GM23338 (cell line): ENCODE data around the gene S100A13. TPM values are rescaled to one million over a fixed set of nuclear protein-coding genes. Genes with fewer than 3 reads are reported as not detected.

ENCODE experiments used
- ATAC-seq: fragments of 200-7000 bp; cut with Tn5 transposase; 3 replicates; pipeline ENCODE4 v1.9.1; 2020
- DNase-seq: peaks from one replicate; pipeline ENCODE4 v3.0.0-alpha.2; 2015; ENCODE audit warnings: low spot score
- H2AFZ ChIP-seq: fragments of 200-600 bp; sonication (generic); 2 replicates; pipeline ENCODE4 v1.8.0; 2016; ENCODE audit warnings: antibody characterized with exemption, mild to moderate bottlenecking, moderate library complexity
- H3F3A ChIP-seq: fragments of 200-600 bp; sonication (generic); replicated peaks from 2 replicates; pipeline ENCODE4 v1.8.0; 2017; ENCODE audit warnings: antibody characterized with exemption, mixed run types, low read depth
- H3K27ac ChIP-seq: fragments of 200-600 bp; sonication (generic); 2 replicates; pipeline ENCODE4 v1.6.1; 2016; ENCODE audit warnings: low read depth
- H3K27me3 ChIP-seq: fragments of 200-600 bp; sonication (generic); 2 replicates; pipeline ENCODE4 v1.8.0; 2016; ENCODE audit warnings: mild to moderate bottlenecking, mixed run types, moderate library complexity; ENCODE audit not compliant: insufficient read depth
- H3K36me3 ChIP-seq: fragments of 200-600 bp; sonication (generic); 2 replicates; pipeline ENCODE4 v1.8.0; 2016; ENCODE audit warnings: mild to moderate bottlenecking; ENCODE audit not compliant: insufficient read depth
- H3K4me1 ChIP-seq: fragments of 200-600 bp; sonication (generic); 2 replicates; pipeline ENCODE4 v1.8.0; 2016; ENCODE audit warnings: mild to moderate bottlenecking, moderate library complexity; ENCODE audit not compliant: insufficient read depth
- H3K4me2 ChIP-seq: fragments of 200-600 bp; sonication (generic); 2 replicates; pipeline ENCODE4 v1.7.1; 2017; ENCODE audit warnings: mixed run types
- H3K4me3 ChIP-seq: fragments of 200-600 bp; sonication (generic); 2 replicates; pipeline ENCODE4 v1.6.1; 2016; ENCODE audit warnings: mixed run types
- H3K79me2 ChIP-seq: fragments of 200-600 bp; sonication (generic); replicated peaks from 2 replicates; pipeline ENCODE4 v1.8.0; 2017; ENCODE audit warnings: mild to moderate bottlenecking; ENCODE audit not compliant: insufficient read depth
- H3K9me2 ChIP-seq: fragments of 200-600 bp; sonication (generic); 2 replicates; pipeline ENCODE4 v1.8.0; 2017; ENCODE audit not compliant: insufficient read depth
- H4K20me1 ChIP-seq: fragments of 200-600 bp; sonication (generic); replicated peaks from 2 replicates; pipeline ENCODE4 v1.8.0; 2017; ENCODE audit warnings: mild to moderate bottlenecking; ENCODE audit not compliant: insufficient read depth
- H3K27ac Mint-ChIP-seq: 2 replicates; pipeline ENCODE4 v1.8.0; 2020; ENCODE audit warnings: inconsistent platforms, mild to moderate bottlenecking, moderate library complexity, mixed read lengths
- H3K27me3 Mint-ChIP-seq: 3 replicates; pipeline ENCODE4 v1.8.0; 2022; ENCODE audit warnings: low read depth, mild to moderate bottlenecking, moderate library complexity, mixed read lengths, inconsistent platforms; ENCODE audit not compliant: insufficient read depth, poor library complexity
- H3K36me3 Mint-ChIP-seq: 3 replicates; pipeline ENCODE4 v1.8.0; 2021; ENCODE audit warnings: low read depth, mild to moderate bottlenecking, inconsistent platforms, moderate library complexity, mixed read lengths
- H3K4me1 Mint-ChIP-seq: 3 replicates; pipeline ENCODE4 v1.8.0; 2020; ENCODE audit warnings: mild to moderate bottlenecking, inconsistent platforms, mixed read lengths
- H3K4me3 Mint-ChIP-seq: 3 replicates; pipeline ENCODE4 v1.8.0; 2021; ENCODE audit warnings: moderate library complexity, mild to moderate bottlenecking, inconsistent platforms, mixed read lengths
- H3K9me3 Mint-ChIP-seq: 3 replicates; pipeline ENCODE4 v1.8.0; 2020; ENCODE audit warnings: moderate library complexity, mild to moderate bottlenecking, inconsistent platforms, mixed read lengths
- CREB1 ChIP-seq: fragments of 250-450 bp; sonication (Bioruptor Pico); IDR thresholded peaks from 2 replicates; pipeline ENCODE4 v1.5.0; 2020; ENCODE audit warnings: low read depth, mild to moderate bottlenecking, moderate library complexity
- EZH2 ChIP-seq: fragments of 200-600 bp; sonication (generic); IDR thresholded peaks from one replicate; pipeline ENCODE4 v1.8.0; 2017; ENCODE audit warnings: antibody characterized with exemption, mild to moderate bottlenecking, low read depth; ENCODE audit not compliant: unreplicated experiment
- EZH2phosphoT487 ChIP-seq: fragments of 200-600 bp; sonication (generic); IDR thresholded peaks from one replicate; pipeline ENCODE4 v1.8.1; 2018; ENCODE audit warnings: antibody characterized with exemption; ENCODE audit not compliant: unreplicated experiment
- NANOG ChIP-seq: IDR thresholded peaks from 2 replicates; pipeline ENCODE4 v1.6.1; 2016; ENCODE audit warnings: antibody characterized with exemption, borderline replicate concordance
- POLR2AphosphoS5 ChIP-seq: IDR thresholded peaks from 2 replicates; pipeline ENCODE4 v1.6.1; 2016; ENCODE audit warnings: antibody characterized with exemption, low read depth
- ZNF114 ChIP-seq: fragments of 250-450 bp; sonication (Bioruptor Pico); IDR thresholded peaks from 2 replicates; pipeline ENCODE4 v1.5.0; 2020; ENCODE audit warnings: mild to moderate bottlenecking, moderate library complexity
- ZNF331 ChIP-seq: fragments of 250-450 bp; sonication (Bioruptor Pico); IDR thresholded peaks from 2 replicates; pipeline ENCODE4 v1.5.0; 2020; ENCODE audit warnings: low read depth, mild to moderate bottlenecking, moderate library complexity
- polyA plus RNA-seq: library from polyadenylated mRNA; unstranded; fragments of >200 nt; fragmentation: Nextera tagmentation; extraction: Ambion mirVana; gene quantifications from 2 replicates; pipeline ENCODE4 v1.2.1, GENCODE V29; 2016
- total RNA-seq: library from RNA; depleted of rRNA; stranded (reverse); fragments of >200 nt; shearing (Covaris generic); gene quantifications from 2 replicates; pipeline ENCODE4 v1.2.3, GENCODE V29; 2014
- TF ChIP-seq, protein P1 (sequence below): IDR thresholded peaks from one replicate; pipeline ENCODE4 v1.6.1; 2018; ENCODE audit warnings: antibody characterized with exemption; ENCODE audit not compliant: unreplicated experiment
- TF ChIP-seq, protein P2 (sequence below): IDR thresholded peaks from 2 replicates; pipeline ENCODE4 v1.6.1; 2016; ENCODE audit warnings: antibody characterized with exemption
- TF ChIP-seq, protein P3 (sequence below), 2 experiments: fragments of 200-600 bp in 1 of 2; sonication (generic) in 1 of 2; conservative IDR thresholded peaks; 2 replicates each; pipeline versions ENCODE4 v1.5.1 to v1.6.1; 2016 to 2017; ENCODE audit warnings: antibody characterized with exemption in 2 of 2, low read depth in 2 of 2, mild to moderate bottlenecking in 2 of 2, moderate library complexity in 1 of 2

The S100A13 gene
- total and polyA plus RNA-seq, 2 experiments from 2014 or later: 32.7 to 165 TPM

DNA sequence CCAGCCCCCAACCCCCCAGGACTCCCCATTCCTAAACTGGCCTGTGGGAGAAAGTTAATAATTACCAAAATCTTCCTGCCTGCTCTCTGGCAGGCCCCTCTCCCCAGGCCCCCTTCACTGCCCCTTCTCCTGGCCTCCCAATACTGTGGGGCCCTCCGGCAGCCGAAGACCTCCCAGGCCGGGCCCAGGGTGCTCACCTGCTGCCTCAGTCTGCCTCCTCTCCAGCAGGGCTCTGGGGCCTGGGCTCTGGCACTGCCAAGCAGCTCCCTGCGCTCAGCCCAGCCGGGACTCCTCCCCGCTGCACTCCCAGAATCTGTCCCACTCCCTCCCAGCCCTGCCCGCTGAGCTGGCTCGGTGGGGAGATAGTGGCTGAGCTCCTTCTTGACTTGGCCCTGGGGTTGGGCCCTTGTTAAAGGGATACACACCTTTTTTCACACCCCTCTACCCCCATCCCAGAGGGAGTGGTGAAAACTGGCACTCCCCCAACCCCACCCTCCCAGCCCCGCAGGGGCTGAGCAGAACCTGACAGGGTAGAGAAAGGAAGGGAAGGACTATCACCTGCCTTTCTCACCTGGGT is 14.5 kb downstream of the S100A13 start, which contains the start of gene S100A16:
Gene S100A16 (minus strand): TSS at position 383 of the 577 bp plus-strand sequence. CDS start 4,986 bp downstream, outside the sequence.
- ATAC-seq (peak; percentile 72), DNase-seq (peak; percentile 68)
- Mint-ChIP-seq H3K4me1 (peaks cover 58% of the 10 kb centered on the region), H3K4me3 (peak within 1 kb of the TSS; percentile 58), H3K27me3 (peaks cover 20% of the 10 kb centered on the region), H3K36me3 (no peaks in the 10 kb centered on the region; the same call in 2 of the 3 replicates), H3K9me3 (no peaks in the 10 kb centered on the region), H3K27ac (no peak within 1 kb of the TSS; the same call in 1 of the 2 replicates)
- Histone ChIP-seq H3K4me3 (0 out of 2 replicates have a peak within 1 kb of the TSS, but pooled peaks have one; percentile 28), H2AFZ (peak within 1 kb of the TSS; percentile 85), H3K4me2 (peak within 1 kb of the TSS; percentile 69), H3K27me3 (no peaks in the 10 kb centered on the region), H3K4me1 (peaks cover 31% of the 10 kb centered on the region), H3K36me3 (no peaks in the 10 kb centered on the region), H4K20me1 (no peaks in the 10 kb centered on the region), H3K79me2 (no peaks in the 10 kb centered on the region), H3K27ac (no peak within 1 kb of the TSS), H3K9me2 (no peaks in the 10 kb centered on the region), H3F3A (no peaks in the 10 kb centered on the region; the same call in 1 of the 2 replicates)
- TF ChIP-seq CREB1 (CRISPR knock-in tag): no peak
- no peak for TF ChIP-seq ZNF114 (CRISPR knock-in tag)
- TF ChIP-seq, protein P1, sequence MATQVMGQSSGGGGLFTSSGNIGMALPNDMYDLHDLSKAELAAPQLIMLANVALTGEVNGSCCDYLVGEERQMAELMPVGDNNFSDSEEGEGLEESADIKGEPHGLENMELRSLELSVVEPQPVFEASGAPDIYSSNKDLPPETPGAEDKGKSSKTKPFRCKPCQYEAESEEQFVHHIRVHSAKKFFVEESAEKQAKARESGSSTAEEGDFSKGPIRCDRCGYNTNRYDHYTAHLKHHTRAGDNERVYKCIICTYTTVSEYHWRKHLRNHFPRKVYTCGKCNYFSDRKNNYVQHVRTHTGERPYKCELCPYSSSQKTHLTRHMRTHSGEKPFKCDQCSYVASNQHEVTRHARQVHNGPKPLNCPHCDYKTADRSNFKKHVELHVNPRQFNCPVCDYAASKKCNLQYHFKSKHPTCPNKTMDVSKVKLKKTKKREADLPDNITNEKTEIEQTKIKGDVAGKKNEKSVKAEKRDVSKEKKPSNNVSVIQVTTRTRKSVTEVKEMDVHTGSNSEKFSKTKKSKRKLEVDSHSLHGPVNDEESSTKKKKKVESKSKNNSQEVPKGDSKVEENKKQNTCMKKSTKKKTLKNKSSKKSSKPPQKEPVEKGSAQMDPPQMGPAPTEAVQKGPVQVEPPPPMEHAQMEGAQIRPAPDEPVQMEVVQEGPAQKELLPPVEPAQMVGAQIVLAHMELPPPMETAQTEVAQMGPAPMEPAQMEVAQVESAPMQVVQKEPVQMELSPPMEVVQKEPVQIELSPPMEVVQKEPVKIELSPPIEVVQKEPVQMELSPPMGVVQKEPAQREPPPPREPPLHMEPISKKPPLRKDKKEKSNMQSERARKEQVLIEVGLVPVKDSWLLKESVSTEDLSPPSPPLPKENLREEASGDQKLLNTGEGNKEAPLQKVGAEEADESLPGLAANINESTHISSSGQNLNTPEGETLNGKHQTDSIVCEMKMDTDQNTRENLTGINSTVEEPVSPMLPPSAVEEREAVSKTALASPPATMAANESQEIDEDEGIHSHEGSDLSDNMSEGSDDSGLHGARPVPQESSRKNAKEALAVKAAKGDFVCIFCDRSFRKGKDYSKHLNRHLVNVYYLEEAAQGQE: no peak
- no peak for TF ChIP-seq EZH2
- TF ChIP-seq EZH2phosphoT487: no peak

DNA sequence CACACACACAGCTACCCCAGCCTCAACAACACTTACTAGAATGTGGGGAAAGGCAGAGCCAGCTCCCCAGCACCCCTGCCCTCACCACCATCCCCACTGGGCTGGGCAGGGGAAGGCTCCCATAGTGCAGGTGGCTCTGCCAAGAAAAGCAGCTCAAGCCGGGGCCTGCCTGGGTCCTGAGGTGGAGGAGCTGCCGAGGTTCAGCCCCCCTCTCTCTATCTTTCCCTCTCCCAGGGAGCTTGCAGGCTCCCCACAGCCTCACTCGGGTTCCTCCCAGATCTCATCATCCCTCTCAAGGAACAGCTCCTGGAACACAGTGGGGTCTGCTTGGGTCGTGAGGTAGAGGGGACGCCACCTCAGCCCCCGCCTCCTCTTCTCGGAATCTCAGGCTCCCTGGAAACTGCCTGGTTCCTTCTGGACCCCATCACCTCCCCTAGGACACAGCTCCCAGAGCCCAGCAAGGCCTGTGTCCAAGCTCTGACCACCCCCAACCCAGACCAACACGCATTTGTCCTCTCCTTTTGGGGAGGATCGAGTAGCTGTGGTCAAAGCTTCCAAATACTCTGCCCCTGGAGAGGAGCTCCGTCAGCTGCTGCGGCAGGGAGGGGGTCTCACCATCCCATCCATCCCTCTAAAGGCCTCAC is 15.1 kb downstream of the S100A13 start:
- peaks cover 20% of the 10 kb centered on the region for H3K27me3 Mint-ChIP-seq
- peaks cover 31% of the 10 kb centered on the region for H3K4me1 ChIP-seq
- peak overlapping the region; percentile 85 for H2AFZ ChIP-seq
- H3K4me1 Mint-ChIP-seq: peaks cover 58% of the 10 kb centered on the region
- no peak; the same call in 2 of the 3 replicates for ATAC-seq
- no peaks in the 10 kb centered on the region; the same call in 1 of the 2 replicates for H3F3A ChIP-seq
- H3K9me2 ChIP-seq: no peaks in the 10 kb centered on the region
- no peaks in the 10 kb centered on the region for H3K36me3 ChIP-seq
- H3K36me3 Mint-ChIP-seq: no peaks in the 10 kb centered on the region; the same call in 2 of the 3 replicates
- H3K27ac Mint-ChIP-seq: no peak overlapping the region; the same call in 1 of the 2 replicates
- TF ChIP-seq, protein P2, sequence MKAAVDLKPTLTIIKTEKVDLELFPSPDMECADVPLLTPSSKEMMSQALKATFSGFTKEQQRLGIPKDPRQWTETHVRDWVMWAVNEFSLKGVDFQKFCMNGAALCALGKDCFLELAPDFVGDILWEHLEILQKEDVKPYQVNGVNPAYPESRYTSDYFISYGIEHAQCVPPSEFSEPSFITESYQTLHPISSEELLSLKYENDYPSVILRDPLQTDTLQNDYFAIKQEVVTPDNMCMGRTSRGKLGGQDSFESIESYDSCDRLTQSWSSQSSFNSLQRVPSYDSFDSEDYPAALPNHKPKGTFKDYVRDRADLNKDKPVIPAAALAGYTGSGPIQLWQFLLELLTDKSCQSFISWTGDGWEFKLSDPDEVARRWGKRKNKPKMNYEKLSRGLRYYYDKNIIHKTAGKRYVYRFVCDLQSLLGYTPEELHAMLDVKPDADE: no peak
- TF ChIP-seq EZH2 (no peak), EZH2phosphoT487 (no peak), NANOG (no peak), ZNF114 (CRISPR knock-in tag) (no peak), POLR2AphosphoS5 (no peak), CREB1 (CRISPR knock-in tag) (no peak), ZNF331 (CRISPR knock-in tag) (no peak)
- TF ChIP-seq, protein P1: no peak
- TF ChIP-seq, protein P3, sequence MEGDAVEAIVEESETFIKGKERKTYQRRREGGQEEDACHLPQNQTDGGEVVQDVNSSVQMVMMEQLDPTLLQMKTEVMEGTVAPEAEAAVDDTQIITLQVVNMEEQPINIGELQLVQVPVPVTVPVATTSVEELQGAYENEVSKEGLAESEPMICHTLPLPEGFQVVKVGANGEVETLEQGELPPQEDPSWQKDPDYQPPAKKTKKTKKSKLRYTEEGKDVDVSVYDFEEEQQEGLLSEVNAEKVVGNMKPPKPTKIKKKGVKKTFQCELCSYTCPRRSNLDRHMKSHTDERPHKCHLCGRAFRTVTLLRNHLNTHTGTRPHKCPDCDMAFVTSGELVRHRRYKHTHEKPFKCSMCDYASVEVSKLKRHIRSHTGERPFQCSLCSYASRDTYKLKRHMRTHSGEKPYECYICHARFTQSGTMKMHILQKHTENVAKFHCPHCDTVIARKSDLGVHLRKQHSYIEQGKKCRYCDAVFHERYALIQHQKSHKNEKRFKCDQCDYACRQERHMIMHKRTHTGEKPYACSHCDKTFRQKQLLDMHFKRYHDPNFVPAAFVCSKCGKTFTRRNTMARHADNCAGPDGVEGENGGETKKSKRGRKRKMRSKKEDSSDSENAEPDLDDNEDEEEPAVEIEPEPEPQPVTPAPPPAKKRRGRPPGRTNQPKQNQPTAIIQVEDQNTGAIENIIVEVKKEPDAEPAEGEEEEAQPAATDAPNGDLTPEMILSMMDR (conservative IDR thresholded peaks at IDR 0.05; ENCODE audit: low read depth in 2 of 2): no peak
- DNase-seq: no peak
- peak overlapping the region; percentile 69 for H3K4me2 ChIP-seq
- no peak overlapping the region for H3K27ac ChIP-seq
- H4K20me1 ChIP-seq: no peaks in the 10 kb centered on the region
- H3K9me3 Mint-ChIP-seq: no peaks in the 10 kb centered on the region
- H3K4me3 Mint-ChIP-seq: peak overlapping the region; percentile 58
- no peaks in the 10 kb centered on the region for H3K27me3 ChIP-seq
- H3K79me2 ChIP-seq: no peaks in the 10 kb centered on the region
- 0 out of 2 replicates have a peak overlapping the region, but pooled peaks have one; percentile 28 for H3K4me3 ChIP-seq
